HuH-7 (cell line): ENCODE data around the gene PCDHGA12.
"Not testable (repeated sequence)": the region's sequence is repeated elsewhere in the genome, so short reads cannot be mapped to it uniquely, and the experiment has no call there.

Experiments used
- DNase-seq: peaks from one replicate; pipeline ENCODE4 v3.0.0; 2011; ENCODE audit warnings: low spot score

Gene PCDHGA12

DNA sequence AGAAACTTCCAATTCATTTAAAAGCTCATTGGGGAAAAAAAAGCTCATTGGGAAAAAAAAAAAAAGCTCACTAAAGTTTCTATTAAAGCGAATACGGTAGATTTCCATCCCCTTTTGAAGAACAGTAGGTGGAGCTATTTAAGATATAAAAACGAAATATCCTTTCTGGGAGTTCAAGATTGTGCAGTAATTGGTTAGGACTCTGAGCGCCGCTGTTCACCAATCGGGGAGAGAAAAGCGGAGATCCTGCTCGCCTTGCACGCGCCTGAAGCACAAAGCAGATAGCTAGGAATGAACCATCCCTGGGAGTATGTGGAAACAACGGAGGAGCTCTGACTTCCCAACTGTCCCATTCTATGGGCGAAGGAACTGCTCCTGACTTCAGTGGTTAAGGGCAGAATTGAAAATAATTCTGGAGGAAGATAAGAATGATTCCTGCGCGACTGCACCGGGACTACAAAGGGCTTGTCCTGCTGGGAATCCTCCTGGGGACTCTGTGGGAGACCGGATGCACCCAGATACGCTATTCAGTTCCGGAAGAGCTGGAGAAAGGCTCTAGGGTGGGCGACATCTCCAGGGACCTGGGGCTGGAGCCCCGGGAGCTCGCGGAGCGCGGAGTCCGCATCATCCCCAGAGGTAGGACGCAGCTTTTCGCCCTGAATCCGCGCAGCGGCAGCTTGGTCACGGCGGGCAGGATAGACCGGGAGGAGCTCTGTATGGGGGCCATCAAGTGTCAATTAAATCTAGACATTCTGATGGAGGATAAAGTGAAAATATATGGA is at the start of gene PCDHGA12:
Gene PCDHGA12, plus strand, starts transcription at position 176 of the 782 bp plus-strand sequence. Its CDS starts 253 bp downstream, at position 429.
- DNase-seq = no peak

DNA sequence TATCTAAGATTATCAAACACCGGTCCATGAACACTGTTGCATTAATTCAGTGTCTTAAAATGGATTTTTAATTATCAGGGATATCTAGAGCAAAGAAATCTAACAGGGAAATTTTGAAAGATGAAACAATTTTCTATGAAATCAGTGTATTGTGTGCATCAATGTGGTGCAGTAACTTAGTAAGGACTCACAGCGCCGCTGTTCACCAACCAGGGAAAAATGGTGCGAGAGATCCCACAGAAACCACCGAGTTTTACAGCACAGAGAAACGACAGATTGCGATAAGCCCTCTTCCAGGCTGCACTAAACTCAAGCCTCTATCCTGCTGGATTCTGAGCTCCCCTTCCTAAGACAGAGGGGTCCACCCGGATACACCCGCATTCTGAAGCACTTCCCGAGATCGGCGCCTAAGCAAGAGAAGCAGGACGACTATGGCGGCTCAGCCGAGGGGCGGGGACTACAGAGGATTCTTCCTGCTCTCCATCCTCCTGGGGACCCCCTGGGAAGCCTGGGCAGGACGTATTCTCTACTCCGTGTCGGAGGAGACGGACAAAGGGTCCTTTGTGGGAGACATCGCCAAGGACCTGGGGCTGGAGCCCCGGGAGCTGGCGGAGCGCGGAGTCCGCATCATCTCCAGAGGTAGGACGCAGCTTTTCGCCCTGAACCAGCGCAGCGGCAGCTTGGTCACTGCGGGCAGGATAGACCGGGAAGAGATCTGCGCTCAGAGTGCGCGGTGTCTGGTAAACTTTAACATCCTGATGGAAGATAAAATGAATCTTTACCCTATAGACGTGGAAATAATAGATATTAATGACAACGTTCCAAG is 47.6 kb upstream of the PCDHGA12 start, which contains the start of gene PCDHGA7:
Gene PCDHGA7, plus strand, starts transcription at position 274 of the 826 bp plus-strand sequence. Its CDS starts 158 bp downstream, at position 432.
- DNase-seq = peak; percentile 70

DNA sequence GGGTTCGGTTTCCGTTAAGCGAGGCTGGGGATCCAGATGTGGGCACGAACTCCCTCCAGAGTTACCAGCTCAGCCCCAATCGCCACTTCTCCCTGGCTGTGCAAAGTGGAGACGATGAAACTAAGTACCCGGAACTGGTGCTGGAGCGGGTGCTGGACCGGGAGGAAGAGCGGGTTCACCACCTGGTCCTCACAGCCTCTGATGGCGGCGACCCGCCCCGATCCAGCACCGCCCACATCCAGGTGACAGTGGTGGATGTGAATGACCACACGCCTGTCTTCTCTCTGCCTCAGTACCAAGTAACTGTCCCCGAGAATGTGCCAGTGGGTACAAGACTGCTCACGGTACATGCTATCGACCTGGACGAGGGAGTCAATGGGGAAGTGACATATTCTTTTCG is 47.0 kb upstream of the PCDHGA12 start:
- DNase-seq = no peak

DNA sequence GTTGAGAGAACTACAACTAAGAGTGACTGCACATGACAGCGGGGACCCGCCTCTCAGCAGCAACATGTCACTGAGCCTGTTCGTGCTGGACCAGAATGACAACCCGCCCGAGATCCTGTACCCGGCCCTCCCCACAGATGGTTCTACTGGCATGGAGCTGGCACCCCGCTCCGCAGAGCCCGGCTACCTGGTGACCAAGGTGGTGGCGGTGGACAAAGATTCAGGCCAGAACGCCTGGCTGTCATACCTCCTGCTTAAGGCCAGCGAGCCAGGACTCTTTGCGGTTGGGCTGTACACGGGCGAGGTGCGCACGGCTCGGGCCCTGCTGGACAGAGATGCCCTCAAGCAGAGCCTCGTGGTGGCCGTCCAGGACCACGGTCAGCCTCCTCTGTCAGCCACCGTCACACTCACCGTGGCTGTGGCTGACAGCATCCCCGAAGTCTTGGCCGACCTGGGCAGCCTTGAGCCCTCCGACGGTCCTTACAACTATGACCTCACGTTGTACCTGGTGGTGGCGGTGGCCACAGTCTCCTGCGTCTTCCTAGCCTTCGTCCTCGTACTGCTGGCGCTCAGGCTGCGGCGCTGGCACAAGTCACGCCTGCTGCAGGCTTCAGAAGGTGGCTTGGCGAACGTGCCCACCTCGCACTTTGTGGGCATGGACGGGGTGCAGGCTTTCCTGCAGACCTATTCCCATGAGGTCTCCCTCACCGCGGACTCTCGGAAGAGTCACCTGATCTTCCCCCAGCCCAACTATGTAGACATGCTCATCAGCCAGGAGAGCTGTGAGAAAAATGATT is 45.6 kb upstream of the PCDHGA12 start:
- no peak for DNase-seq

DNA sequence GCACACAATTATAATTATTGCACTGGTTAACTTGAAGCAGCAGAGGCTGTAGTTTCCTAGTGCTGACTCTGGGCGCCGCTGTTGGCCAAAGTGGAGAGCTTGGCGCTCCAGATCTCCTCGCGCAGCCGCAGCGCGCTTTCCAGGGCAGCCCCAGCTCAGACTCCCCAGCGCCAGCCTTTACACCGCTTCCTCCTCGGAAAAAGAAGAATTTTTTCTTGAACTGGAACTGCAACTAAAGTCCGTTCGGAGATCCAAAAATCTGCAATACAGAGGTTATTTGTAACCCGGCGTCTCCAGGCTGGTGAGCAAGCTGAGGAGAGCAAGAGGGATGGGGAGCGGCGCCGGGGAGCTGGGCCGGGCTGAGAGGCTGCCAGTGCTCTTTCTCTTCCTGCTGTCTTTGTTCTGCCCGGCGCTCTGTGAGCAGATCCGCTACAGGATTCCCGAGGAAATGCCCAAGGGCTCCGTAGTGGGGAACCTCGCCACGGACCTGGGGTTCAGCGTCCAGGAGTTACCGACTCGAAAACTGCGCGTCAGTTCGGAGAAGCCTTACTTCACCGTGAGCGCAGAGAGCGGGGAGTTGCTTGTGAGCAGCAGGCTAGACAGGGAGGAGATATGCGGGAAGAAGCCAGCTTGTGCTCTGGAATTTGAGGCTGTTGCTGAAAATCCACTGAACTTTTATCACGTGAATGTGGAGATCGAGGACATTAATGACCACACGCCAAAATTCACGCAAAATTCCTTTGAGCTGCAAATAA is 42.6 kb upstream of the PCDHGA12 start, which contains the start of gene PCDHGB4:
Gene PCDHGB4, plus strand, starts transcription at position 142 of the 755 bp plus-strand sequence. Its CDS starts 187 bp downstream, at position 329.
- not testable (repeated sequence) for DNase-seq

DNA sequence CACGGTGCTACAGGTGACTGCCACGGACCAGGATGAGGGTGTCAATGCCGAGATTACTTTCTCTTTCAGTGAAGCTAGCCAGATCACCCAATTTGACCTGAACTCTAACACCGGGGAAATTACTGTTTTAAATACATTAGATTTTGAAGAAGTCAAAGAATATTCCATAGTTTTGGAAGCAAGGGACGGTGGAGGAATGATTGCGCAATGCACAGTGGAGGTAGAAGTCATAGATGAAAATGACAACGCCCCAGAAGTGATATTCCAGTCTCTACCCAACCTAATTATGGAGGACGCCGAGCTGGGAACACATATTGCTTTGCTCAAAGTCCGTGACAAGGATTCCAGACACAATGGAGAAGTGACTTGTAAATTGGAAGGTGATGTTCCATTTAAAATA is 41.6 kb upstream of the PCDHGA12 start:
- DNase-seq = no peak

DNA sequence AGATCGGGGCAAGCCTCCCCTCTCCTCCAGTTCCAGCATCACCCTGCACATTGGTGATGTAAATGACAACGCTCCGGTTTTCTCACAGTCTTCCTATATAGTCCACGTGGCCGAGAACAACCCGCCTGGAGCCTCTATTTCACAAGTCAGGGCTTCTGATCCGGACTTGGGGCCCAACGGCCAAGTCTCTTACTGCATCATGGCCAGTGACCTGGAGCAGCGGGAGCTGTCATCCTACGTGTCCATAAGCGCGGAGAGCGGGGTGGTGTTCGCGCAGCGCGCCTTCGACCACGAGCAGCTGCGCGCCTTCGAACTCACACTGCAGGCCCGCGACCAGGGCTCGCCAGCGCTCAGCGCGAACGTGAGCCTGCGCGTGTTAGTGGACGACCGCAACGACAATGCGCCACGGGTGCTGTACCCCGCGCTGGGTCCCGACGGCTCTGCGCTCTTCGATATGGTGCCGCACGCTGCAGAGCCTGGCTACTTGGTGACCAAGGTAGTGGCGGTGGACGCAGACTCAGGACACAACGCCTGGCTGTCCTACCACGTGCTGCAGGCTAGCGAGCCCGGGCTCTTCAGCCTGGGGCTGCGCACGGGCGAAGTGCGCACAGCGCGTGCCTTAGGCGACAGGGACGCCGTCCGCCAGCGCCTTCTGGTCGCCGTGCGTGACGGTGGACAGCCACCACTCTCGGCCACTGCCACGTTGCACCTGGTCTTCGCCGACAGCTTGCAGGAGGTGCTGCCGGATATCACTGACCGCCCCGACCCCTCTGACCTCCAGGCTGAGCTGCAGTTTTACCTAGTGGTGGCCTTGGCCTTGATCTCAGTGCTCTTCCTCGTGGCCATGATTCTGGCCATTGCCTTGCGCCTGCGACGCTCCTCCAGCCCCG is 40.9 kb upstream of the PCDHGA12 start:
- DNase-seq = no peak

DNA sequence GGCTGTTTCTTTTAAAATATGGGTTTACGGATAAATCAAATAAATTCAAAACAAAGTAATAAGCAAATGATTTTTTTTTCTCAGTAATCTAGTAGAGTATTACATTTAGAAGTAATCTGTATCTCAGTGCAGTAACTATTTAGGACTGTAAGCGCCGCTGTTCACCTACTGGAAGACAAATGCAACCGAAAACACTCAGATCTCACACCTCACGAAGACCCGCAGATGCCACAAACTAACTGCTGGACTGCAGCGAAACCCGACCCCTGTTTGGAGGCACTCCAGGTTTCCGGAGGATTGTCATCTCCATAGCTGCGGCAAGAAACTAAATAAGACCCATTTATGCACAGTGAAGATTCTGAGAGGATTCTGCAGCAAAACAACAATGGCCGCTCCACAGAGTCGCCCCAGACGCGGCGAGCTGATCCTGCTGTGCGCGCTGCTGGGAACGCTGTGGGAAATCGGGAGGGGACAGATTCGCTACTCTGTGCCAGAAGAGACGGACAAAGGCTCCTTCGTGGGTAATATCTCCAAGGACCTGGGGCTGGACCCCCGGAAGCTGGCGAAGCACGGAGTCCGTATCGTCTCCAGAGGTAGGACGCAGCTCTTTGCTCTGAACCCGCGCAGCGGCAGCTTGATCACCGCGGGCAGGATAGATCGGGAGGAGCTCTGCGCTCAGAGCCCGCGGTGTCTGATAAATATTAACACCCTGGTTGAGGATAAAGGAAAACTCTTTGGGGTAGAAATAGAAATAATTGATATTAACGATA is 37.7 kb upstream of the PCDHGA12 start, which contains the start of gene PCDHGA8:
Gene PCDHGA8, plus strand, starts transcription at position 205 of the 770 bp plus-strand sequence. Its CDS starts 181 bp downstream, at position 386.
- DNase-seq = no peak

DNA sequence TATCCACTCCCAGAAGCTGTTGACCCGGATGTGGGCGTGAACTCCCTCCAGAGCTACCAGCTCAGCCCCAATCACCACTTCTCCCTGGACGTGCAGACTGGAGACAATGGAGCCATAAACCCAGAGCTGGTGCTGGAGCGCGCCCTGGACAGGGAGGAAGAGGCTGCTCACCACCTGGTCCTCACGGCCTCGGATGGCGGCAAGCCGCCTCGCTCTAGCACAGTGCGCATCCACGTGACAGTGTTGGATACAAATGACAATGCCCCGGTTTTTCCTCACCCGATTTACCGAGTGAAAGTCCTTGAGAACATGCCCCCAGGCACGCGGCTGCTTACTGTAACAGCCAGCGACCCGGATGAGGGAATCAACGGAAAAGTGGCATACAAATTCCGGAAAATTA is 37.0 kb upstream of the PCDHGA12 start:
- no peak for DNase-seq

DNA sequence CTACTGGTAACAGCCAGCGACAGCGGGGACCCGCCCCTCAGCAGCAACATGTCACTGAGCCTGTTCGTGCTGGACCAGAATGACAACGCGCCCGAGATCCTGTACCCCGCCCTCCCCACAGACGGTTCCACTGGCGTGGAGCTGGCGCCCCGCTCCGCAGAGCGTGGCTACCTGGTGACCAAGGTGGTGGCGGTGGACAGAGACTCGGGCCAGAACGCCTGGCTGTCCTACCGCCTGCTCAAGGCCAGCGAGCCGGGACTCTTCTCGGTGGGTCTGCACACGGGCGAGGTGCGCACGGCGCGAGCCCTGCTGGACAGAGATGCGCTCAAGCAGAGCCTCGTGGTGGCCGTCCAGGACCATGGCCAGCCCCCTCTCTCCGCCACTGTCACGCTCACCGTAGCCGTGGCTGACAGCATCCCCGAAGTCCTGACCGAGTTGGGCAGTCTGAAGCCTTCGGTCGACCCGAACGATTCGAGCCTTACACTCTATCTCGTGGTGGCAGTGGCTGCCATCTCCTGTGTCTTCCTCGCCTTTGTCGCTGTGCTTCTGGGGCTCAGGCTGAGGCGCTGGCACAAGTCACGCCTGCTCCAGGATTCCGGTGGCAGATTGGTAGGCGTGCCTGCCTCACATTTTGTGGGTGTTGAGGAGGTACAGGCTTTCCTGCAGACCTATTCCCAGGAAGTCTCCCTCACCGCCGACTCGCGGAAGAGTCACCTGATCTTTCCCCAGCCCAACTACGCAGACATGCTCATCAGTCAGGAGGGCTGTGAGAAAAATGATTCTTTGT is 35.7 kb upstream of the PCDHGA12 start:
- DNase-seq = not testable (repeated sequence)

DNA sequence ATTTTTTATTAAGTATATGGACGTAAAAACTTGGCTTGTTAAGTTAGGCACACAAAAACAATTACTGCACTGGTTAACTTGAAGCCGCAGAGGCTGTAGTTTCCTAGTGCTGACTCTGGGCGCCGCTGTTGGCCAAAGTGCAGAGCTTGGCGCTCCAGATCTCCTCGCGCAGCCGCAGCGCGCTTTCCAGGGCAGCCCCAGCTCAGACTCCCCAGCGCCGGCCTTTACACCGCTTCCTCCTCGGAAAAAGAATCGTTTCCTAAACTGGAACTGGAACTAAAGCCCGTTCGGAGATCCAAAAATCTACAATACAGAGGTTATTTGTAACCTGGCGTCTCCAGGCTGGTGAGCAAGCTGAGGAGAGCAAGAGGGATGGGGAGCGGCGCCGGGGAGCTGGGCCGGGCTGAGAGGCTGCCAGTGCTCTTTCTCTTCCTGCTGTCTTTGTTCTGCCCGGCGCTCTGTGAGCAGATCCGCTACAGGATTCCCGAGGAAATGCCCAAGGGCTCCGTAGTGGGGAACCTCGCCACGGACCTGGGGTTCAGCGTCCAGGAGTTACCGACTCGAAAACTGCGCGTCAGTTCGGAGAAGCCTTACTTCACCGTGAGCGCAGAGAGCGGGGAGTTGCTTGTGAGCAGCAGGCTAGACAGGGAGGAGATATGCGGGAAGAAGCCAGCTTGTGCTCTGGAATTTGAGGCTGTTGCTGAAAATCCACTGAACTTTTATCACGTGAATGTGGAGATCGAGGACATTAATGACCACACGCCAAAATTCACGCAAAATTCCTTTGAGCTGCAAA is 32.4 kb upstream of the PCDHGA12 start, which contains the start of gene PCDHGB5:
Gene PCDHGB5, plus strand, starts transcription at position 192 of the 796 bp plus-strand sequence. Its CDS starts 181 bp downstream, at position 373.
- peak; percentile 74 for DNase-seq

DNA sequence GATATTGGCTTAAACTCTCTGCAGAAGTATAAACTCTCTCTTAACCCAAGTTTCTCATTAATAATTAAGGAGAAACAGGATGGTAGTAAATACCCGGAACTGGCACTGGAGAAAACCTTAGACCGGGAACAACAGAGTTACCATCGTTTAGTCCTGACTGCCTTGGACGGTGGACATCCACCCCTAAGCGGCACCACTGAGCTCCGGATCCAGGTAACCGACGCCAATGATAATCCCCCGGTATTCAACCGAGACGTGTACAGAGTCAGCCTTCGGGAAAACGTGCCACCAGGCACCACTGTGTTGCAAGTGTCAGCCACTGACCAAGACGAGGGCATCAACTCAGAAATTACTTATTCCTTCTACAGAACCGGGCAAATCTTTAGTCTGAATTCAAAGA is 31.7 kb upstream of the PCDHGA12 start:
- DNase-seq = no peak

DNA sequence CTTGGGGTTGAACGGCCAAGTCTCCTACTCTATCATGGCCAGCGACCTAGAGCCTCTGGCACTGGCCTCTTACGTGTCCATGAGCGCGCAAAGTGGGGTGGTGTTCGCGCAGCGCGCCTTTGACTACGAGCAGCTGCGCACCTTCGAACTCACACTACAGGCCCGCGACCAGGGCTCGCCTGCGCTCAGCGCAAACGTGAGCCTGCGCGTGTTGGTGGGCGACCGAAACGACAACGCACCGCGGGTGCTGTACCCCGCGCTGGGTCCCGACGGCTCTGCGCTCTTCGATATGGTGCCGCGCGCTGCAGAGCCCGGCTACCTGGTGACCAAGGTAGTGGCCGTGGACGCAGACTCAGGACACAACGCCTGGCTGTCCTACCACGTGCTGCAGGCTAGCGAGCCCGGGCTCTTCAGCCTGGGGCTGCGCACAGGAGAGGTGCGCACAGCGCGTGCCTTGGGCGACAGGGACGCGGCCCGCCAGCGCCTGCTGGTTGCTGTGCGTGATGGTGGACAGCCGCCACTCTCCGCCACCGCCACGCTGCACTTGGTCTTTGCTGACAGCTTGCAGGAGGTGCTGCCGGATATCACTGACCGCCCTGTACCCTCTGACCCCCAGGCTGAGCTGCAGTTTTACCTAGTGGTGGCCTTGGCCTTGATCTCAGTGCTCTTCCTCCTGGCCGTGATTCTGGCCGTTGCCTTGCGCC is 30.6 kb upstream of the PCDHGA12 start:
- no peak for DNase-seq

DNA sequence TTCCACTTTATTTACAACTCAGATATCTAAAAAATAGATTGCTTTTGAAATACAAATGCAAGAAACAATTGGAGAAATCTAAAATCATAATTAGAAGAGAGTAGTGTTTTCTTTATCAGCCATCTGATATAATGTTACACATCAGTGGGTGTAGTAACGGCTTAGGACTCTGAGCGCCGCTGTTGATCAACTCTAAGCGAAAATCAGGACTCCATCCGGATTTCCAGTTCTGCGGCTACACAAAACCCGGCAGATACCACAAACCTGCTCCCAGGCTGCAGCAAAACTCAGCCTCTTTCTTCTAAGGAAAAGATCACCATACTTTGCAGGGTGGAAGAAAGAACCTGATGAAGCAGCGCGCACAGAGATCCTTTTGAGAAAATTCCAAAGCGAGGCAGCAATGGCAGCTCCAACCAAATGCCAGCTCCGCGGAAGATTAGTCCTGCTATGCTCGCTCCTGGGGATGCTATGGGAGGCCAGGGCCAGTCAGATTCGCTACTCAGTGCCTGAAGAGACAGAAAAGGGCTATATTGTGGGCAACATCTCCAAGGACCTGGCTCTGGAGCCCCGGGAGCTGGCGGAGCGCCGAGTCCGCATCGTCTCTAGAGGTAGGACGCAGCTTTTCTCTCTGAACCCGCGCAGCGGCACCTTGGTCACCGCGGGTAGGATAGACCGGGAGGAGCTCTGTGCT is 27.6 kb upstream of the PCDHGA12 start, which contains the start of gene PCDHGA9:
Gene PCDHGA9, plus strand, starts transcription at position 226 of the 691 bp plus-strand sequence. Its CDS starts 175 bp downstream, at position 401.
- DNase-seq = peak; percentile 38

DNA sequence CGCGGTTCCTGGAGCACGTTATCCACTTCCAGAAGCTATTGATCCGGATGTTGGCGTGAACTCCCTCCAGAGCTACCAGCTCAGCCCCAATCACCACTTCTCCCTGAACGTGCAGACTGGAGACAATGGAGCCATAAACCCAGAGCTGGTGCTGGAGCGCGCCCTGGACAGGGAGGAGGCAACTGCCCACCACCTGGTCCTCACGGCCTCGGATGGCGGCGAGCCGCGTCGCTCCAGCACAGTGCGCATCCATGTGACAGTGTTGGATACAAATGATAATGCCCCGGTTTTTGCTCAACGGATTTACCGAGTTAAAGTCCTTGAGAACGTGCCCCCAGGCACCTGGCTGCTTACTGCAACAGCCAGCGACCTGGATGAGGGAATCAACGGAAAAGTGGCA is 26.9 kb upstream of the PCDHGA12 start:
- no peak for DNase-seq
